Activated naive CD4-positive, alpha-beta T cell treated with anti-CD3 and anti-CD28 coated beads for 36 hours (primary cell): ENCODE data around the gene ETS1. TPM values are rescaled to one million over a fixed set of nuclear protein-coding genes. Genes with fewer than 3 reads are reported as not detected.
"Not testable (repeated sequence)": the region's sequence is repeated elsewhere in the genome, so short reads cannot be mapped to it uniquely, and the experiment has no call there.

ENCODE experiments used
- CTCF ChIA-PET: fragments of 350-600 bp; sonication (Branson Sonifier 250); formaldehyde crosslinking; loops from one replicate; lab custom pipeline; 2021; ENCODE audit warnings: antibody characterized with exemption; lab: Charles Lee
- DNase-seq: peaks from one replicate; pipeline ENCODE4 v3.0.0-alpha.2; 2020
- H3K27ac Mint-ChIP-seq: one replicate; pipeline ENCODE4 v1.8.0; 2021; ENCODE audit warnings: mild to moderate bottlenecking, mixed read lengths
- H3K27me3 Mint-ChIP-seq: one replicate; pipeline ENCODE4 v1.8.0; 2021; ENCODE audit warnings: low read depth, mixed read lengths
- H3K36me3 Mint-ChIP-seq: one replicate; pipeline ENCODE4 v1.8.0; 2021; ENCODE audit warnings: low read depth, mixed read lengths
- H3K4me1 Mint-ChIP-seq: one replicate; pipeline ENCODE4 v1.8.0; 2021; ENCODE audit warnings: low read depth, mixed read lengths
- H3K4me3 Mint-ChIP-seq: one replicate; pipeline ENCODE4 v1.8.0; 2021; ENCODE audit warnings: mild to moderate bottlenecking, moderate library complexity, mixed read lengths
- H3K9me3 Mint-ChIP-seq: one replicate; pipeline ENCODE4 v1.8.0; 2021; ENCODE audit warnings: mixed read lengths
- intact Hi-C: fragments of 100-400 bp; cut with micrococcal nuclease; formaldehyde crosslinking; loops from one replicate; pipeline ENCODE4 v1.15.1; 2023
- total RNA-seq, 2 experiments: library from RNA; stranded (reverse); gene quantifications; one replicate each; pipeline ENCODE4 v1.2.3, GENCODE V29; 2021

Gene ETS1
- total RNA-seq, 2 experiments from 2014 or later: 336 to 338 TPM

DNA sequence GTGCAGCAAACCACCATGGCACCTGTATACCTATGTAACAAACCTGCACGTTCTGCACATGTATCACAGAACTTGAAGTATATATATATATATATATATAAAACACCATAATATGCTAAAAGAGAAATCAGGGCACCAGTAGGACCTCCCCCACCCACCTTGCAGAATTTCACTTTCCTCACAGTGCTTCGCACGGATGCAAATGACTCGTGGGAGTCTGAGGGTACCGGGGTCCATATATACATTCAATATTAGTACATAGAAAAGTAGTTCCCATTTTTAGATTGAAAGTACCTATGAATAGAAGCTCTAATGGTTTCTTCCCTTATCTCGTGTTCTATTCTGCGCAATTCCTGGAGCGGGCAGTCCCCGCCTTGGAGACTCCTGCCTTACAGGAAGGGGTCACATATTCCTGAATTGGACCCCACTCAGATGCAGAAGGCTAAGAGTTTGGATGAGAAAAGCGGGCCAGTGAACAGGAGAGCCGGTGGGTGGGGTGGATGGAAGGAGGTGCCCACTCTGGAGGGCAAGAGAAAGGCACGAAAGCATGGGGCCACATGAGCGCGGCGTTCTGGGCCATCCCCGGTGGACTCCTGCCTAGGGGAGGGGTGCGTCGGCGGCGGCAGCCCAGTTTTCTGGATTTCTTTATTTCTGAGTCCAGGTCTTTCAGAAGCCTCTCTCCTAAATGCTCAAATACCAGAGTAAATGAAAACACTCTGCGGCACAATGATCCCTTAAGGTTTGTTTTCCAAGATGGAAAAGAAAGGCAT is 136.3 kb downstream of the ETS1 start:
- H3K4me3 Mint-ChIP-seq: no peak overlapping the region
- H3K9me3 Mint-ChIP-seq: peaks cover 1% of the 10 kb centered on the region
- H3K4me1 Mint-ChIP-seq: peaks cover 70% of the 10 kb centered on the region
- no peaks in the 10 kb centered on the region for H3K27me3 Mint-ChIP-seq
- CTCF ChIA-PET: interaction anchor here (1.5 kb wide), 1 partner anchor 180 kb away, joined by 4 read pairs; no protein-coding TSS in a partner anchor
- intact Hi-C loops: no loop called here
- no peak for DNase-seq
- no peak overlapping the region for H3K27ac Mint-ChIP-seq
- H3K36me3 Mint-ChIP-seq: peaks cover 8% of the 10 kb centered on the region

DNA sequence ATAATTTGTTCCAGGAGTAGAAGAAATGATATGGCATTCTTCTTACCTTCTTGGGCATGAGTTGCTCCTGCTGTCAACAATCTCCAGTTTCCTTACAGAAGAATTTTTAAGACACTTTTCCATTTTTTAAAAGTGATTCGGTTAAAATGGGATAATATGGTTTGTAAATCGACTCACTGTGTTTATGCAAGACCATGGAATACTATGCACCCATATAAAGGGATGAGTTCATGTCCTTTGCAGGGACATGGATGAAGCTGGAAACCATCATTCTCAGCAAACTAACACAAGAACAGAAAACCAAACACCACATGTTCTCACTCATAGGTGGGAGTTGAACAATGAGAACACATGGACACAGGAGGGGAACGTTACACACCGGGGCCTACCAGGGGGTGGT is 136.9 kb downstream of the ETS1 start:
- not testable (repeated sequence) for DNase-seq, H3K27ac Mint-ChIP-seq

DNA sequence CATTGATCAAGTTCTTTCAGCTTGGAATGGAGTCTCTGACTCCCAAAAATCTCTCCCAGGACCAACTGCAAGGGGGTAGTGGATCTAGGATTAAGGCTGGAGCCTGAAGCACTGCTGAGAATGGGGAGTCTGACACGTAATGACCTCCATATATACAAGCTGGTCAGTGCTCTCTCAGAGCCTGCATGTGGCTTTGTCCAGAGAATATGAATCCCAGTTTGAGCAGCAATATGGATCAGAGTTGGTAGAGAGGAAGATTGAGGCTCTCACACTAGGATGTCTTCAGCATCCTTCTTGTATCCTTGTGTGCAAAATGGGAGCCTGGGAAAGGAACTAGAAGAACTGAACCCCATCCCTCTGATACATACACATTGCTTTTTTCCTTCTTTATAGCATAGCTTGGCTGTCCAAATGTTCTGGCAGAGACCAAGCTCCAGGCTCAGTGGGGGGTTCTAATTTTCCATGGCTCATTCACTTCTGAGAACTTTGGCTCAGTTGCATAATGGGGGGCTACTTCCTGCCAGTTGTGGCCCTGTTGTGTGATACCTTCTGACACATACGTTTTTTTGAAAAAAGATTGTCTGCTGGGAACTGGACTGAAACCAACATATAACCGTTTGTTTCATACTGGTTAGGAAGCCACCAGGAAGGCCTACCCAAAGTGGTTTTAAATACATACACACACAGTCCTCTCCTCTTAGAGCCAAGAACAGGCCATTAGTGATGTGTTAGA is 138.2 kb downstream of the ETS1 start:
- H3K27me3 Mint-ChIP-seq: no peaks in the 10 kb centered on the region
- peaks cover 2% of the 10 kb centered on the region for H3K36me3 Mint-ChIP-seq
- no peak overlapping the region for H3K4me3 Mint-ChIP-seq
- CTCF ChIA-PET: interaction anchor here (1.5 kb wide), 2 partner anchors 15 to 182 kb away, joined by 3 to 4 read pairs; no protein-coding TSS in a partner anchor
- H3K27ac Mint-ChIP-seq: no peak overlapping the region
- no peak for DNase-seq
- peaks cover 1% of the 10 kb centered on the region for H3K9me3 Mint-ChIP-seq
- intact Hi-C loops: no loop called here
- H3K4me1 Mint-ChIP-seq: peaks cover 57% of the 10 kb centered on the region

More for the DNA sequence above, 136.9 kb downstream of the ETS1 start:
- H3K36me3 Mint-ChIP-seq, H3K27me3 Mint-ChIP-seq, H3K9me3 Mint-ChIP-seq, intact Hi-C loops, H3K4me3 Mint-ChIP-seq: not testable (repeated sequence)
- H3K4me1 Mint-ChIP-seq: peaks cover 67% of the 10 kb centered on the region
- CTCF ChIA-PET: interaction anchor here (1.5 kb wide), 1 partner anchor 181 kb away, joined by 4 read pairs; no protein-coding TSS in a partner anchor

DNA sequence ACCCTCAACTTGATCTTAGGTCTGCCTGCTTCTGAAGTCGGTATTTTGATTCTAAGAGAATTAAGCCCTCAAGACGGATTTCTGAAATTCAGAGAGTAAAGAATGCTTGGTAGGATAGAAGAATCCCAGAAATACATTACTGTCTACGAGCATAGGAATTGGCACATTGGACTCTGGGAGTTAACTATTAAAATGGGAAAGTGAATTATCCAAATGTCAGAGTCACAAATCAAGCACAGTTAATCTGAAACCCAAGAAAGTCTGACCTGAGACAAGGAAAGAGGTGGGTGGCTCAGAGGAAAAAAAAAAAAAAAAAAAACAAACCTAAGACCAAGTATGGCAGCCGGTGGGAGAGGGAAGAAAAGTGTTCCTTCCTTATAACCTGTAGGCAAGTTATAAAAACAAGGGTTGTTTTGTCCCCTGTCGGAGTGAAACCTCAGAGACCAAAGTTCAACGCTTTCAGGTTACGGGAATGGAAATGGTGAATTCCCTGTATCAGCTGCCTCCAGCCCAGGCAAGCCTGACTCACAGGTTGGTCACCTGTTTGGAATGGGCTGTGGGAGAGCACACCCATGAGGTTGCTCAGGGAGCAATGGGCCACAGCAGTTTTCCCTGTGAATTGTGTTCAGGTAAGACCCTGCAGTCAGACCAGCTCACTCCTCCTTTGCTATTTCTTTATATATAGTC is 139.0 kb downstream of the ETS1 start:
- no peak overlapping the region for H3K4me3 Mint-ChIP-seq

DNA sequence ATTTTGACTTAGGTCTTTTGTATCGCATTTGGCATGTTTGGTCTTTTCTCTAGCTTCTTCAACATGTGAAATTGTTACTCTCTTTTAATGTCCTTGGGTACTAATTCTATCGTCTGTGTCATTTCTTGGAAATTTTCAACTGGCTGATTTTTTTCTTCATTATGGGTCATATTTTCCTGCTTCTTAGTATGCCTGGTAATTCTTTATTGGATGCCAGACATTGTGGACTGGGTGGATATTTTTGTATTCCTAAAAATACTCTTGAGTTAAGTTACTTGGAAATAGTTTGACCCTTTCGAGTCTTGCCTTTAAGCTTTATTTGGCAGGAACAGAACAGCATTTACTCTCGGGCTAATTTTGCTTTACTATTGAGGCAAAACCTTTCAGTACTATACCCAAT is 140.1 kb downstream of the ETS1 start:
- Mint-ChIP-seq H3K27ac (no peak overlapping the region), H3K4me3 (no peak overlapping the region), H3K36me3 (peaks cover 2% of the 10 kb centered on the region), H3K4me1 (peaks cover 44% of the 10 kb centered on the region), H3K27me3 (no peaks in the 10 kb centered on the region), H3K9me3 (peaks cover 1% of the 10 kb centered on the region)
- CTCF ChIA-PET: no interaction called here
- DNase-seq: no peak
- intact Hi-C loops: no loop called here

More for the DNA sequence above, 139.0 kb downstream of the ETS1 start:
- intact Hi-C loops: no loop called here
- Mint-ChIP-seq H3K36me3 (peaks cover 2% of the 10 kb centered on the region), H3K27ac (no peak overlapping the region), H3K9me3 (peaks cover 1% of the 10 kb centered on the region), H3K4me1 (peaks cover 49% of the 10 kb centered on the region), H3K27me3 (no peaks in the 10 kb centered on the region)
- DNase-seq: peak; percentile 48
- CTCF ChIA-PET: interaction anchor here (1.5 kb wide), 1 partner anchor 15 kb away, joined by 3 read pairs; no protein-coding TSS in a partner anchor

DNA sequence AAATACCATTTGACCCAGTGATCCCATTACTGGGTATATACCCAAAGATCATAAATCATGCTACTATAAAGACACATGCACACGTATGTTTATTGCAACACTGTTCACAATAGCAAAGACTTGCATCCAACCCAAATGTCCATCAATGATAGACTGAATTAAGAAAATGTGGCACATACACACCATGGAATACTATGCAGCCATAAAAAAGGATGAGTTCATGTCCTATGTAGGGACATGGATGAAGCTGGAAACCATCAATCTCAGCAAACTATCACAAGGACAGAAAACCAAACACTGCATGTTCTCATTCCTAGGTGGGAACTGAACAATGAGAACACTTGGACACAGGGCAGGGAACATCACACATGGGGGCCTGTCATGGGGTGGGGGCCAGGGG is 141.4 kb downstream of the ETS1 start:
- H3K27ac Mint-ChIP-seq, DNase-seq, H3K36me3 Mint-ChIP-seq, H3K4me3 Mint-ChIP-seq, H3K9me3 Mint-ChIP-seq, intact Hi-C loops, H3K27me3 Mint-ChIP-seq: not testable (repeated sequence)
- peaks cover 39% of the 10 kb centered on the region for H3K4me1 Mint-ChIP-seq
- CTCF ChIA-PET: interaction anchor here (0.6 kb wide), 1 partner anchor 84 kb away, joined by 3 read pairs; no protein-coding TSS in a partner anchor

DNA sequence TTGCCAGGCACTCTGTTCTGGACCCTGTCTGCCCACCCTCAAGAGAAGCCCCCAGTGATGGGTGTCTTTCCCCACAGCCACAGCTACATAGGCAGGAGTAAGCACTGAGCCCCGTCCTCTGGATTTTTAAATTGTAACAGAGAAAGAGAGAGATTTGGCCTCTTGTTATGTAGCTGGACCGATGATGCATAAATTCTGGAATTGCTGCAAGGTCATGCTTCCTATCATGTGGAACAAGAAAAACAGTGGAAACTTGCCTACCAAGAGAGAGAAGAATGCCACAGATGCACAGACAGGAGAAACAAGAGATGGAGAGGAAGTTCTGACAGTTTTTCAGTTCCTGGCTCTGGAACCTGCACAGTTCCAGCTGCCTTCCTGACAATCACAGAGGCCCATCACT is 150.2 kb downstream of the ETS1 start:
- H3K9me3 Mint-ChIP-seq: peaks cover 9% of the 10 kb centered on the region
- no peak for DNase-seq
- intact Hi-C loops: no loop called here
- H3K27me3 Mint-ChIP-seq: no peaks in the 10 kb centered on the region
- no peaks in the 10 kb centered on the region for H3K36me3 Mint-ChIP-seq
- H3K4me1 Mint-ChIP-seq: peaks cover 6% of the 10 kb centered on the region
- H3K27ac Mint-ChIP-seq: no peak overlapping the region
- H3K4me3 Mint-ChIP-seq: no peak overlapping the region
- CTCF ChIA-PET: interaction anchor here (0.6 to 2.1 kb wide), 4 partner anchors 13 to 230 kb away, joined by 3 to 6 read pairs (median 4); no protein-coding TSS in a partner anchor

DNA sequence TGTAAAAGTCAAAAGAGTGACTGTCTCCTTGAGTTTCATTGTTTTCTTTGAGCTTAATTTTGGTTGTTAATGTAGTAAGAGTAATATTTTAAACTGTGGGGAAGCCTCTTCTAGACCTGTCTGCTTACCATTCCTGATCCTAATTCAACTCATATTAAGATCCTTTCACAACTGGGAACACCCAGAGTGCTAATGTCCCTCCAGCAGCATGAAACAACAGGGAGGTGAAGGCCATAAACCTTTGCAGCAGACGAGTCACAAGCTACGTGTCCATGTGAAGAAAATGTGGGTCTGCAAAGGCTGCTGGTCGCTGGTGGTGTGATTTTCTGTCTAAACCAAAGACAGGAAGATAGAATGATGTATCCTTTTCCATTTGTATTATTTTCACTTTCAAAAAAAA is 152.5 kb downstream of the ETS1 start:
- CTCF ChIA-PET: interaction anchor here (0.5 to 1.8 kb wide), 3 partner anchors 11 to 197 kb away, joined by 4 to 6 read pairs (median 4); no protein-coding TSS in a partner anchor
- Mint-ChIP-seq H3K36me3 (no peaks in the 10 kb centered on the region), H3K27ac (no peak overlapping the region), H3K4me3 (no peak overlapping the region), H3K9me3 (peaks cover 2% of the 10 kb centered on the region), H3K4me1 (peaks cover 4% of the 10 kb centered on the region), H3K27me3 (no peaks in the 10 kb centered on the region)
- DNase-seq: no peak
- intact Hi-C loops: no loop called here

DNA sequence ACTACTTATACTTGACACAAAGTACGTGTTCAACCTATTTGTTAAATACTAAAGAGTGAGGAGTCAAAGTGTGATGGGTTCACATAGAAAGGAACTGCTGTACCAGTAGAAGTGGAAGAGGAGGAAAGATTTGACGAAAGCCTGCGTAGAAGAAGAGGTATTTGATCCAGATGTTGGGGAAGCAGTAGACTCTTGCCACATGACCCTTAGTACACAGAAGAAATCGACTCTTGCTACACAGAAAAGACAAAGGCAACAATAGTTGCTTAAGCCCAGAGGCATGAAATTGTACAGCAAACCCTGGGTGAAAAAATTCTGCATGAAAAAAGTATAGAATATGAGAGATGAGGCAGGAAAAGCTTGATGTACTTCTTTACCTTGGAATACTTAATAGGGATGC is 152.9 kb downstream of the ETS1 start:
- no peak overlapping the region for H3K4me3 Mint-ChIP-seq
- DNase-seq: no peak
- CTCF ChIA-PET: interaction anchor here (0.5 to 2.3 kb wide), 4 partner anchors 9 to 197 kb away, joined by 4 to 8 read pairs (median 5); no protein-coding TSS in a partner anchor
- no peaks in the 10 kb centered on the region for H3K36me3 Mint-ChIP-seq
- no peaks in the 10 kb centered on the region for H3K9me3 Mint-ChIP-seq
- no peak overlapping the region for H3K27ac Mint-ChIP-seq
- peaks cover 7% of the 10 kb centered on the region for H3K4me1 Mint-ChIP-seq
- H3K27me3 Mint-ChIP-seq: no peaks in the 10 kb centered on the region
- intact Hi-C loops: no loop called here

DNA sequence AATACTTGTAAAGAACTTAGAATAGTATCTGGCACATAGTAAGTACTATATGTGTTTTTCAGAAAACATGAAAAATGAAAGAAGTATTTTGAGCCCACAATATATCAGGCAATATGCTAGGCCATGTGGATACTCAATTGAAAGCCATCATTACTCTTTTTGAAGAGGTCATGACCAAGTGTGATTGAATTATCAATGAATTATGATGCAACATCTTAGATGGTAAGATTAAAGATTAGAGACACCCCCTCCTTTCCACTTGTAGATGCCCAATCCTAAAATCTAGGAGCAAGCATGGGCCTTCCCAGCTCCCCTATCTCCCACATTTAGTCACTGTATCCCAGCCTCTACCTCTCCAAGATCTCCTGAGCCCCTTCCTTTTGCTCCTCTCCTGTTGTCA is 154.4 kb downstream of the ETS1 start:
- H3K27ac Mint-ChIP-seq: no peak overlapping the region
- no peak overlapping the region for H3K4me3 Mint-ChIP-seq
- H3K36me3 Mint-ChIP-seq: no peaks in the 10 kb centered on the region
- H3K4me1 Mint-ChIP-seq: peaks cover 20% of the 10 kb centered on the region
- no peaks in the 10 kb centered on the region for H3K27me3 Mint-ChIP-seq
- no peak for DNase-seq
- intact Hi-C loops: no loop called here
- CTCF ChIA-PET: interaction anchor here (1.3 to 2.3 kb wide), 3 partner anchors 10 to 198 kb away, joined by 3 to 8 read pairs (median 3); no protein-coding TSS in a partner anchor
- peaks cover 2% of the 10 kb centered on the region for H3K9me3 Mint-ChIP-seq

DNA sequence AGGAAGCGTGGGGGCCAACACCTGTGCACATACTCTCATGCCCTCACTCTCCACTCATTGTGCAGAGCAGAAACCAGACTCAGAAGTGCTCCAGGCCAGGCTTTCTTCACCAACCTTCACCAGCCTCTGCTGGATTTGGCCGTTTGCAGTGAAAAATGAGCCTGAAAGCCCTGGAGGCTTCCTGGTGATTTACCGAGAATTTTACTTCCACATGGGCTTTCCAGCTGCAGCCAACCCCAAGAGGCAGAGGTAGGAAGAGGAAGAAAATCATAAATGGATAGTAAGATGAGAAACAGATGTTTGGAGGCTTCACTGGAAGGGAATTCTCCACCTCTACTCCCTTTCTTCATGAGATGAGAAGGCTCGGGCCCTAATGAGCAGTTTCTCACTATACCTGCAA is 155.4 kb downstream of the ETS1 start:
- H3K9me3 Mint-ChIP-seq: peaks cover 2% of the 10 kb centered on the region
- peaks cover 18% of the 10 kb centered on the region for H3K4me1 Mint-ChIP-seq
- intact Hi-C loops: no loop called here
- CTCF ChIA-PET: interaction anchor here (1.3 to 1.4 kb wide), 2 partner anchors 23 to 199 kb away, joined by 3 read pairs; no protein-coding TSS in a partner anchor
- DNase-seq: no peak
- H3K36me3 Mint-ChIP-seq: no peaks in the 10 kb centered on the region
- no peak overlapping the region for H3K4me3 Mint-ChIP-seq
- no peaks in the 10 kb centered on the region for H3K27me3 Mint-ChIP-seq
- no peak overlapping the region for H3K27ac Mint-ChIP-seq

DNA sequence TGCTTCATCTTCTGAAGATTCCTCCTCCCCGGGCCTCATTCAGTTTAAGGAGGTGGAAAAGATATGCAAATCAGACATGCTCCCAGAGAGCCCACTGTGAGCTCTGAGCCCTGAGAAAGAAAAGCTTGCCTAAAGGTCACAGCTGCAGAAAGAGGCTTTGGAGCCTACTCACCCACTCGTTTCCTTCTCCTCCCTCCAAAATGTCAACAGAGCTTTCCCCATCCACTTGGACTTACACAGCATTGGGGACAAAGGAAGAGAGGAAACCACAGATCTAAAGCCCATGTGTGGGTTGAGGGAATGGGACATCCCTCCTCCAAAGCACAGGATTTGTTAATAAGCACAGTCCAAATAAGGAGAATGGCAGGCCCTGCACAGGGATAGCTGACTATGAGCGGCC is 158.4 kb downstream of the ETS1 start:
- peaks cover 20% of the 10 kb centered on the region for H3K4me1 Mint-ChIP-seq
- H3K36me3 Mint-ChIP-seq: no peaks in the 10 kb centered on the region
- no peak for DNase-seq
- CTCF ChIA-PET: no interaction called here
- H3K4me3 Mint-ChIP-seq: no peak overlapping the region
- no peaks in the 10 kb centered on the region for H3K27me3 Mint-ChIP-seq
- no peak overlapping the region for H3K27ac Mint-ChIP-seq
- peaks cover 2% of the 10 kb centered on the region for H3K9me3 Mint-ChIP-seq
- intact Hi-C loops: no loop called here
